ENCODE data around the gene TMEM140.

Gene TMEM140

DNA sequence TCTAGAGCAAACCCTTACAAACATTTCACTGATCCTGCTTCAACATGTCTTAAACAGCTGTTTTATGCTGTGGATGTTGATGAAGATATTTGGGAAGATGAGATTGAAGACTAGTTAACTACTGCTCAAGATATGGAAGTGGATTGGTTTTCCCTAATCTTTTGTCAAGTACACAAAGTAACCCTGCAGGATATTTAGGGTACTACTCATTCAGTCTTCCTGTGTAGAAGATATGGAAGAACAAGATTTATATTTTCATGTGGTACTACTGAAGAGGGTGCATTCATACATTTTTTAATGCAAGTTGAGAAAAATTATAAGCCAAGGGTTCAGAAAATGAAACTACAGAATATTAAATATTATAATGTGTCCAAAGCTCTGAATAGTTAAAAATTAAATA is 18.3 kb upstream of the TMEM140 start:
- no peaks in the 10 kb centered on the region for H3K27me3 ChIP-seq (ENCODE audit: control insufficient read depth, insufficient read depth, low read length)
- H3K4me1 ChIP-seq (ENCODE audit: control insufficient read depth, insufficient read depth, low read length), result no peaks in the 10 kb centered on the region
- no peak overlapping the region for H3K9ac ChIP-seq (ENCODE audit: low read depth, low read length)
- H3K36me3 ChIP-seq (ENCODE audit: insufficient read depth, low read length), result no peaks in the 10 kb centered on the region
- H3K4me2 ChIP-seq (ENCODE audit: low read length), result no peak overlapping the region
- no peaks in the 10 kb centered on the region for H3K9me3 ChIP-seq (replicated peaks; ENCODE audit: low read length)
- no peak overlapping the region for H3K4me3 ChIP-seq (ENCODE audit: low read length)

- Histone ChIP-seq H3K4me2 (ENCODE audit: low read length) (no peak overlapping the region), H3K4me3 (ENCODE audit: low read length) (no peak overlapping the region)
Observed at GRCh38 chr7:135143885-135144668, 3.8 kb upstream of the TMEM140 start.

DNA sequence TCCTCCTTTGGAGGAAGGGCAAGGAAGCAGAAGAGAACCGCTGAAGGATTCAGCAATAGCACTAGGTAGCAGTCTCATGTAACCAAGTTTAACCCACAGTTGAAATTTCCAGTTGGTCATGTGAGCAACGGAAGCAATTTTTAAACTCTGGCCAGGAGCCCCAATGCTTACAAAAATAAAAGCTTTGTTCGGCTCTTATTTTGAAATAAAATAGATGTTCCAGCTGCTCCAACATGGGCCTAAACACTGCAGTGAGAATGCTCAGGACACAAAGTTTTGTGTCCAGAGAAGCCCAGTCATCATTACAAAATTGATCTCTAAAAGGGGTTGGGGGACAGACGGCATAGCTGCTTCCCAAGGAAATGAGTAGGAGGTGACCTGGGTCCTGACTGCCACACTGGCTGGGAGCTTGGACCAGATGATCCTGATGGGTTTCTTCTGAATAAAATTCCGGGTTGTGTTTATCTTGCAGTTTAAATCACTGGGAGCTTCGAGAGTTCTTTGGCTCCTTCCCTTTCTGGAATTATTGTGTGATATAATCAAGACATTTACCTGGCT is 452 bp upstream of the TMEM140 start:
- peak overlapping the region; percentile 66 for H3K9ac ChIP-seq (ENCODE audit: low read depth, low read length)
- H3K4me3 ChIP-seq (ENCODE audit: low read length), result peak overlapping the region; percentile 59

More at GRCh38 chr7:135143885-135144668, 3.8 kb upstream of the TMEM140 start:
- peaks cover 13% of the 10 kb centered on the region for H3K4me1 ChIP-seq (ENCODE audit: control insufficient read depth, insufficient read depth, low read length)
- no peaks in the 10 kb centered on the region for H3K9me3 ChIP-seq (replicated peaks; ENCODE audit: low read length)
- H3K27me3 ChIP-seq (ENCODE audit: control insufficient read depth, insufficient read depth, low read length), result no peaks in the 10 kb centered on the region
- no peak overlapping the region for H3K9ac ChIP-seq (ENCODE audit: low read depth, low read length)
- H3K36me3 ChIP-seq (ENCODE audit: insufficient read depth, low read length), result no peaks in the 10 kb centered on the region

DNA sequence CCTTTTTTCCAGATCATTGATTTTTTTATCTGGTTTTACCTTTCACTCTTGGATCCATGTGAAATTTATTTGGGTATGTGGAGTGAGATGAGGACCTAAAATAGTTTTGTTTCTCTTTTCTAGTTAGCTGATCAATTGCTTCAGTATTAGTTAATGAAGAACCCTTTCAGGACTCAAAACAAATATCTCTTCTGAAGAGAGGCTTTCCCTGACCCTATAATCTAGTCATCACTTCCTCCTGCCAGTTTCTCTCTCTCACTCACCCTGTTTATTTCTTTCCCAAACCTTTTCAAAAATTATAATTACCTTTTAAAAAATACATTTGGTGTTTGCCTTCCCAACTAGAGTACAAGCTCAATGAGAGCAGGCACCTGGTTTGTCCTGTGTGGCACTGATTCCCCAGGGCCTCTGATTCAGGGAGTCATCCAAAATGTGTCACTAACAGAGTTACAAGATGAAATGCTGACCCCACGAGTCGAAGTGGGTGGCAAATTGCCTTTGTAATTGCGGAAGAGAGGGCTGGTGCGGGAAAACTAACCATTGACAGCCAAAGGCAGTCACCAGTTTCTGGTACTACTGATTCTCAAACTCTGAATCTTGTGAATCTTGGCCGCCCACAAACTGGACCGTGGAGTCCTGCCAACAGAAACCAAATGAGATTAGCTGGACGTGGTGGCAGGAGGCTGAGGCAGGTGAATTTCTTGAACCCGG is 2.4 kb downstream of the TMEM140 start:
- peaks cover 15% of the 10 kb centered on the region for H3K4me1 ChIP-seq (ENCODE audit: control insufficient read depth, insufficient read depth, low read length)
- H3K27me3 ChIP-seq (ENCODE audit: control insufficient read depth, insufficient read depth, low read length), result no peaks in the 10 kb centered on the region
- no peak overlapping the region for H3K9ac ChIP-seq (ENCODE audit: low read depth, low read length)
- no peaks in the 10 kb centered on the region for H3K36me3 ChIP-seq (ENCODE audit: insufficient read depth, low read length)
- no peak overlapping the region for H3K4me3 ChIP-seq (ENCODE audit: low read length)
- H3K4me2 ChIP-seq (ENCODE audit: low read length), result no peak overlapping the region
- H3K9me3 ChIP-seq (replicated peaks; ENCODE audit: low read length), result no peaks in the 10 kb centered on the region

More for the DNA sequence above, 452 bp upstream of the TMEM140 start:
- H3K36me3 ChIP-seq (ENCODE audit: insufficient read depth, low read length), result no peaks in the 10 kb centered on the region
- no peaks in the 10 kb centered on the region for H3K27me3 ChIP-seq (ENCODE audit: control insufficient read depth, insufficient read depth, low read length)
- H3K9me3 ChIP-seq (replicated peaks; ENCODE audit: low read length), result no peaks in the 10 kb centered on the region
- peak overlapping the region; percentile 86 for H3K4me2 ChIP-seq (ENCODE audit: low read length)
- peaks cover 15% of the 10 kb centered on the region for H3K4me1 ChIP-seq (ENCODE audit: control insufficient read depth, insufficient read depth, low read length)

- no peak overlapping the region for H3K9ac ChIP-seq (ENCODE audit: low read depth, low read length)
- no peak overlapping the region for H3K4me2 ChIP-seq (ENCODE audit: low read length)
- H3K27me3 ChIP-seq (ENCODE audit: control insufficient read depth, insufficient read depth, low read length), result no peaks in the 10 kb centered on the region
- no peaks in the 10 kb centered on the region for H3K36me3 ChIP-seq (ENCODE audit: insufficient read depth, low read length)
- H3K4me3 ChIP-seq (ENCODE audit: low read length), result no peak overlapping the region
- peaks cover 4% of the 10 kb centered on the region for H3K9me3 ChIP-seq (replicated peaks; ENCODE audit: low read length)
- peaks cover 15% of the 10 kb centered on the region for H3K4me1 ChIP-seq (ENCODE audit: control insufficient read depth, insufficient read depth, low read length)
Observed at GRCh38 chr7:135151132-135151531, 3.3 kb downstream of the TMEM140 start.

- H3K9me3 ChIP-seq (replicated peaks; ENCODE audit: low read length), result peaks cover 6% of the 10 kb centered on the region
- H3K4me1 ChIP-seq (ENCODE audit: control insufficient read depth, insufficient read depth, low read length), result peaks cover 15% of the 10 kb centered on the region
- H3K4me3 ChIP-seq (ENCODE audit: low read length), result no peak overlapping the region
- no peak overlapping the region for H3K9ac ChIP-seq (ENCODE audit: low read depth, low read length)
- no peaks in the 10 kb centered on the region for H3K36me3 ChIP-seq (ENCODE audit: insufficient read depth, low read length)
- no peak overlapping the region for H3K4me2 ChIP-seq (ENCODE audit: low read length)
- H3K27me3 ChIP-seq (ENCODE audit: control insufficient read depth, insufficient read depth, low read length), result no peaks in the 10 kb centered on the region
Observed at GRCh38 chr7:135151533-135151932, 3.7 kb downstream of the TMEM140 start.

DNA sequence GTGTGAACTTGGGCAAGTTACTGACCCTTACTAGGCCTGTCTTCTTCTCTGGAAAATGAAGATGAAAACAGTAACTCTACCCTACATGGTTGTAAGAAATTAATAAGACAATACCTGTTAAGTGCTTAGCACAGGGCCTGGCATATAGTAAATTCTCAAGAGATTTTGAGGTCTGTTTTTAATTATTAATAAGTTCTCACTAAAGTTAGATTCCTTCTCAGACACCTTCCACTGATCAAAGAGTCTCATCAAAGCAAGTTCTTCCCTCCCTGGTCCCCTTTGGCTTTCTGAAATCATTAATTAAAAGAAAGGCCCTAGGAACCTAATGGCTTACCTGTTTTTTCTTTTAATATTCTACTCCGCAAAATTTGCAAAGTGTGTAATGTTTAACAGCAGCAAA is 4.6 kb downstream of the TMEM140 start:
- no peak overlapping the region for H3K9ac ChIP-seq (ENCODE audit: low read depth, low read length)
- no peak overlapping the region for H3K4me3 ChIP-seq (ENCODE audit: low read length)
- no peaks in the 10 kb centered on the region for H3K36me3 ChIP-seq (ENCODE audit: insufficient read depth, low read length)
- peaks cover 10% of the 10 kb centered on the region for H3K4me1 ChIP-seq (ENCODE audit: control insufficient read depth, insufficient read depth, low read length)
- no peaks in the 10 kb centered on the region for H3K27me3 ChIP-seq (ENCODE audit: control insufficient read depth, insufficient read depth, low read length)
- no peak overlapping the region for H3K4me2 ChIP-seq (ENCODE audit: low read length)
- H3K9me3 ChIP-seq (replicated peaks; ENCODE audit: low read length), result peaks cover 6% of the 10 kb centered on the region

DNA sequence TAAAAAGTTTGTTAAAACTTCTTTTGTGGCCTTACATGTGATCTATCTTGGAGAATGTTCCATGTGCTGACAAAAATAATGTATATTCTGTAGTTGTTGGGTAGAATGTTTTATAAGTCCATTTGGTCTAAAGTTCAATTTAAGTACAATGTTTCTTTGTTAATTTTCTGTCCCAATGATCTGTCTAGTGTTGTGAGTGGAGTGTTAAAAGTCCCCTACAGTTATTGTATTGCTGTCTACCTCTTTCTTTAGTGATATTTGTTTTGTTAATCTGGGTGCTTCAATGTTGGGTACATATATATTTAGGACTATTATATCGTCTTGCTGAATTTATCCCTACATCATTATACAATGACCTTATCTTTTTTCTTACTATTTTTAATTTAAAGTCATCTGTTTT is 6.9 kb downstream of the TMEM140 start:
- Histone ChIP-seq H3K4me1 (ENCODE audit: control insufficient read depth, insufficient read depth, low read length) (peaks cover 10% of the 10 kb centered on the region), H3K4me2 (ENCODE audit: low read length) (no peak overlapping the region), H3K9me3 (replicated peaks; ENCODE audit: low read length) (peaks cover 6% of the 10 kb centered on the region), H3K36me3 (ENCODE audit: insufficient read depth, low read length) (no peaks in the 10 kb centered on the region), H3K27me3 (ENCODE audit: control insufficient read depth, insufficient read depth, low read length) (no peaks in the 10 kb centered on the region), H3K4me3 (ENCODE audit: low read length) (no peak overlapping the region), H3K9ac (ENCODE audit: low read depth, low read length) (no peak overlapping the region)

DNA sequence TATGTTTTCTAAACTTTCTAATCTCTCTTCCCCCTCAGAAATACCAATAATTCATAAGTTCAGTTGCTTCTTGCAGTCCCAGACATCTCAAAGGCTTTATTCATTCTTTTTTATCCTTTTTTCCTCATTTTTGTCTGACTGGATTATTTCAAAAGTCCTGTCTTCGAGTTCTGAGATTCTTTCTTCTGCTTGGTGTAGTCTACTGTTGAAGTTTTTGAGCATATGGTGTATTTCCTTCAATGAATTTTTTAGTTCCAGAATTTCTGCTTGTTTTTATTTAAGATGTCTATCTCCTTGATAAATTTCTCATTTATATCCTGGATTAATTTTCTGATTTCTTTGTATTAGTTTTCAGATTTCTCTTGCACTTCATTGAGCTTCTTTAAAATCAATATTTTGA is 8.4 kb downstream of the TMEM140 start:
- H3K9me3 ChIP-seq (replicated peaks; ENCODE audit: low read length), result peaks cover 6% of the 10 kb centered on the region
- H3K4me3 ChIP-seq (ENCODE audit: low read length), result no peak overlapping the region
- H3K27me3 ChIP-seq (ENCODE audit: control insufficient read depth, insufficient read depth, low read length), result no peaks in the 10 kb centered on the region
- H3K4me1 ChIP-seq (ENCODE audit: control insufficient read depth, insufficient read depth, low read length), result peaks cover 21% of the 10 kb centered on the region
- no peak overlapping the region for H3K4me2 ChIP-seq (ENCODE audit: low read length)
- H3K36me3 ChIP-seq (ENCODE audit: insufficient read depth, low read length), result no peaks in the 10 kb centered on the region
- H3K9ac ChIP-seq (ENCODE audit: low read depth, low read length), result no peak overlapping the region

DNA sequence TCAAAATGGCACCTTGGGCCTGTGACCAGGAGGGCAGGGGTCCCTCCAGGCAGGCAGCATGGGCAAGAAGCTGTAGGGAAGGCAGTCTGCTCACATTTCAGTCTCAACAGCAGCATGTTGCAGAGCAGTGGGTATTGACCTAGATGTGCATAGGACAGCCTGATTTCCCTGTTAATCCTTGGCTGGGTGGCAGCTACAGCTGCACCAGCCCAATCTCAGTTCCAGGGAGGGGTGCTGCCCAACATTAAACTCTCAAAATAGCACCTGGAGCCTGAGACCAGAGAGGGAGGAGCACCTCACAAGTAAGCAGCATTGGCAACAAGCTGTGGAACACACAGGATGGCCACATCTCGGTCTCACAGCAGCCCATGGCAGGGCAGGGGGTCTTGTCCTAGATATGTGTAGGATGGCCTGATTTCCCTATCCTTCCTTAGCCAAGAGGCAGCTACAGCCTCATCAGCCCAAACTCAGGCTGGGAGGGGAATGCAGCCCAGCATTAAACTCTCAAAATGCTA is 10.3 kb downstream of the TMEM140 start:
- Histone ChIP-seq H3K9me3 (replicated peaks; ENCODE audit: low read length) (peaks cover 6% of the 10 kb centered on the region), H3K36me3 (ENCODE audit: insufficient read depth, low read length) (no peaks in the 10 kb centered on the region), H3K4me2 (ENCODE audit: low read length) (no peak overlapping the region), H3K27me3 (ENCODE audit: control insufficient read depth, insufficient read depth, low read length) (no peaks in the 10 kb centered on the region), H3K9ac (ENCODE audit: low read depth, low read length) (no peak overlapping the region), H3K4me1 (ENCODE audit: control insufficient read depth, insufficient read depth, low read length) (peaks cover 21% of the 10 kb centered on the region), H3K4me3 (ENCODE audit: low read length) (no peak overlapping the region)

DNA sequence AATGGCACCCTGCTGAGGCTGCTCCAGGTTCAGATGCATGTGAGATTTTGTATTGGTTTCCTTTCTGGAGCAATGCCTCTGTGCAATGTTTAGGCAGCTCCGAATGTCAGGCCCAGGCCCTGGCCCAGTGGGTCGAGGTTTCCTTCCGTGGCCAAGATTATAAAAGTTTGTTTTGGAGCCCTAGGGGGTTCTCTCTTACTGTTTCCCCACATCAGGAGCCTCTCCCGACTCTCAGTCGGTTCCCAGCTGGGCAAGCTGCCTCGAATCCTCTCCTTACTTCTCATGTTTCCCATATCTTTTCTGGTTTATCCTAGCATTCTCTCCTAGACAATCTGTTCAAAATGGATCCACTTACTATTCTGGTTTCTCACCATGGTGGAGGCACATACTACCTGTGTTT is 11.0 kb downstream of the TMEM140 start:
- H3K4me2 ChIP-seq (ENCODE audit: low read length), result no peak overlapping the region
- no peak overlapping the region for H3K4me3 ChIP-seq (ENCODE audit: low read length)
- peaks cover 6% of the 10 kb centered on the region for H3K9me3 ChIP-seq (replicated peaks; ENCODE audit: low read length)

More for the DNA sequence above, 11.0 kb downstream of the TMEM140 start:
- no peaks in the 10 kb centered on the region for H3K27me3 ChIP-seq (ENCODE audit: control insufficient read depth, insufficient read depth, low read length)
- H3K4me1 ChIP-seq (ENCODE audit: control insufficient read depth, insufficient read depth, low read length), result peaks cover 21% of the 10 kb centered on the region
- H3K9ac ChIP-seq (ENCODE audit: low read depth, low read length), result no peak overlapping the region
- H3K36me3 ChIP-seq (ENCODE audit: insufficient read depth, low read length), result peaks cover 2% of the 10 kb centered on the region

Measured in skeletal muscle satellite cell (primary cell).